Activated T-cell treated with anti-CD3 and anti-CD28 coated beads for 48 hours (primary cell): Measurements from ENCODE around the gene DHX16.

ENCODE experiments used
- DNase-seq: peaks from one replicate; pipeline ENCODE4 v3.0.0-alpha.2; 2020; ENCODE audit warnings: low read depth

The DHX16 gene

GRCh38 chr6:30691208-30691847, 18.5 kb upstream of the DHX16 start:
- no peak for DNase-seq

DNA sequence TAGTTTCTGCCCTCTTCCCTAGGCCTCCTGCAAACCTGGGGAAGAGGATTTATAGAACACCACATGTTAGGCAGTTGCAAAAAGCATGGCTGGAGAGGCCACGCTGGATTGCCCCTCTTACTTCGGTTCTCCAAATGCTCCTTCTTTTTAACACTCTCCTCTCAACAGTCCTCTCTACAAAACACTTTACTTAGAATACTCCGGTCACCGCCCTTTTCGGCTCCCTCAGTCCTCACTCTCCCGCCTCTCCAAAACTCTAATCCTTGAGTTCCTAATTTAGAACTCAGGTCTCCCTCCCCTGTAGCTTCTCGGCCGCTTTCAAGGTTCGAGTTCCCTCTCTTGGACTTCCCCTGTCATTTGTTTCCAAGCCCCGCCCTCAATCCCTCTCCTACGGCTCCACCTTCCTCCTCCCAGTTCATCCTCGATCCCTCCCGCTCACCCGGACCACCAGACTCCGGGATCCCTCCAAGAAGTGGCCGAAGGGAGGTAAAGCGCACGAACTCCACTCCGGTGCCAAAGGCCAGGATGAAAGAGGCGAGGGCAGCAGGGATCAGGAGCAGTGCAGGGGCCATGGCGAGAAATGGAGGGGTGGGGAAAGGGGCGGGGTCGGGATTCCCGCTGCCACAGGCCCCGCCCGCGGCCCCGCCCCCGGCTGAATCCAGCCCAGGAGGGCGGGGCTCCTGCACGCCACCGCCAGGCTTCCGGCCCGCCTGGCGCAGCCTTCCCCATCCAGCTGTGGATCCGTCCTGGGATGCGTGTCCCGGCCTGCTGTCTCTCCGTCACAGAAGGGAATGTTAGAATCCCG, 17.8 kb upstream of the DHX16 start, which contains the start of gene NRM:
NRM (minus strand) TSS at position 582 of the 805 bp plus-strand sequence; CDS start at position 572, 10 bp downstream.
- peak; percentile 80 for DNase-seq

GRCh38 chr6:30689985-30690384, 17.2 kb upstream of the DHX16 start:
- DNase-seq, result no peak

GRCh38 chr6:30689022-30689865, 16.4 kb upstream of the DHX16 start:
- DNase-seq, result no peak

DNA sequence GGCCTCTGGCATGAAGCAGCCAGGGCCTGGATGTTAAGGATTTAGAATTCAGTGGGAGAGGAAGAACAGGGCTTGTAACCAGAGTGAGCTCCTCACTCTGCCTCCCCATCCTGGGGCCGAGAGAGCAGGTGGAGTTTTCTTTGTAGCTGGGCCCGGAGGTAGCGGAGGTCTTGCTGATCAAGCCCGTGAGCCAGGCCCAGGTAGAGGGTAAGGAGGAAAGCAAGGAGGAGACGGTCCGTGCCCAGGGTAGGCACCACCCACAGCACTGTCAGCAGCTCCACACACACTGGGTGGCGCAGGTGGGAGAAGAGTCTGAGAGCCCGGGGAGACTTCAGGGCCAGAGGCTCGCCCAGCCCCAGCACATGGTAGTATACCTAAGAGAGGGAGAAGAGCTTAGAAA, 15.8 kb upstream of the DHX16 start:
- DNase-seq, result no peak

- DNase-seq, result no peak
Measured at GRCh38 chr6:30687659-30688431, 15.0 kb upstream of the DHX16 start.

- DNase-seq, result peak; percentile 83
Measured at GRCh38 chr6:30686908-30687658, 14.3 kb upstream of the DHX16 start.

DNA sequence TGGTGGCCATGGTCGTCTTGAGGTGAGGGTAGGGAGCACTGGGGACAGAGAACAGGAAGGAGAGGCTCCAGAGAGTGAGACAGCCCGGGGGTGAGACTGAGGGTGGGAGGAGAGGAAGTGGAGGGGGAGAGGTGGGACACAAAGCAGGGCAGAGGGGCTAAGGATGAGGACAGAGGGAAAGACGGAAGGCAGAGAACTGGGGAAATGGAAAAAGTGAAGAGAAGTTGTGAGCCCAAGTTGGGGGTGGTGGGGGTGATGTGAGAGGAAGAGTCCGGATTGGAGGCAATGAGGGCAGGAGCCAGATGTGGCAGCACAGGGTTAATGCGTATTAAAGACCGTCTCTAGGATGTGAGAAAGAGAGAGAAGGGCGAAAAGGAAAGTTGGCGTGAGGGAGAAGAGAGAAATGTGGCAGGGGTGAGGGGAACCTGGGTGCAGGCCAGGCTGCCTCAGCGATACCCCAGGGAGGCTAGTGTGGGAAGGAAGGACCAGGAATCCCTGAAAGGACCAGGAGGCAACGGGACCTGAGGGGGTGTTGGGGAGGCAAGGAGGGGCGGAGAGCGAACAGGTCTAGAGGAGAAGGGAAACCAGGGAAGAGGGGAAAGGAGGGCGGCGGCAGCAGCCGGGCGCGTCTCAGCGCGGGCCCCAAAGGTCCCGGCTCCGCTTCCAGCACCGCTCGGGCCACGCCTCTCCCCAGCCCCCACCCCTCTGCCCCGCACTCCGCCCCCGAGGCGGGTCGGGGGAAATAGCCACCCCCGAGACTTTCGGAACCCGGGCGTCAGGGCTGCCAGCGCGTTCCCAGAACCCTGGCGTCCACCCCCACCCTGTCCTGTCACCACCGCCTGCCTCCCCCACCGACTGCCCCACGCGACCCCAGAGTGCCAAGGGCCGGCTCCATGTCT, 13.5 kb upstream of the DHX16 start, which contains the start of gene PPP1R18:
PPP1R18 (minus strand) TSS at position 637 of the 899 bp plus-strand sequence; CDS start at position 10, 627 bp downstream.
- peak; percentile 86 for DNase-seq

DNA sequence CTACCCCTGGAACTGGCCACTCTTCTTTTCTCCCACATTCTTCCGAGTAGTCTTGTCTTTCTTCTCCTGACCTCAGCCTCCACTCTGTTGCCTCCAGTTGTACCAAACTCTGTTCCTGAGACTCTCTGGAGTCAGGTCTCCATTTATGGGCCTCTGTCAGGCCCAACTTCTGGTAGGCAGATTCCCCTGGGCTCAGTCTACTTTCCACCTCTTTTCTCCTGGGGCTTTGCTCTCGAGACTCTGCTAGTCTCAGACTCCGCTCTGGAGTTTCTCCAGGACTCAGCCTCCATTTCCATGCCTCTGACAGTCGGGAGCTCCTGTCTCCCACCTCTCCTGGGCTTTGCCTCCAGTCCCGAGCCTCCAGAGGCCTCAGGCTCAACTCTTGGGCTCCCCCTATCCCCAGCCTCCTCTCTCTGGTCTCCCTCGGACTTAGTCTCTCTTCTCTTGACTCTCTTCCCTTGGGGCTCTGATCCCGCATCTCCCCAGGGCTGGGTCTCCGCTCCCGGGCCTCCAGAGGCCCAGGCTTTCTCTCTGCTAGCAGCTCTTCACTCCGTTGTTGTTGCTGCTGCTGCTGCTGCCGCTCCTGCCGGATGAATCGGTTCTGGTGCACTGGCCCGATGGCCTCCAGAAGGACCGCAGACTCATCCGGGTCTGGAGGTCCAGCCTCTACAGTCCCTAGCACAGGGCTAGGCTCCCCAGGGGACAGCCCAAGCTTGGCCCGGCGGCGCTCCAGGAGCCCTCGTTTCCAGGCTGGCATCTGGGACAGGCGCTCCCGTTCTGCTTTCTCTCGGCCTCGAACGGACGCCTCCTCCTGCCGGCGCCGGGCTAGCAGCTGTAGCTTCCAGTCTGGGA, 12.6 kb upstream of the DHX16 start:
- no peak for DNase-seq

DNA sequence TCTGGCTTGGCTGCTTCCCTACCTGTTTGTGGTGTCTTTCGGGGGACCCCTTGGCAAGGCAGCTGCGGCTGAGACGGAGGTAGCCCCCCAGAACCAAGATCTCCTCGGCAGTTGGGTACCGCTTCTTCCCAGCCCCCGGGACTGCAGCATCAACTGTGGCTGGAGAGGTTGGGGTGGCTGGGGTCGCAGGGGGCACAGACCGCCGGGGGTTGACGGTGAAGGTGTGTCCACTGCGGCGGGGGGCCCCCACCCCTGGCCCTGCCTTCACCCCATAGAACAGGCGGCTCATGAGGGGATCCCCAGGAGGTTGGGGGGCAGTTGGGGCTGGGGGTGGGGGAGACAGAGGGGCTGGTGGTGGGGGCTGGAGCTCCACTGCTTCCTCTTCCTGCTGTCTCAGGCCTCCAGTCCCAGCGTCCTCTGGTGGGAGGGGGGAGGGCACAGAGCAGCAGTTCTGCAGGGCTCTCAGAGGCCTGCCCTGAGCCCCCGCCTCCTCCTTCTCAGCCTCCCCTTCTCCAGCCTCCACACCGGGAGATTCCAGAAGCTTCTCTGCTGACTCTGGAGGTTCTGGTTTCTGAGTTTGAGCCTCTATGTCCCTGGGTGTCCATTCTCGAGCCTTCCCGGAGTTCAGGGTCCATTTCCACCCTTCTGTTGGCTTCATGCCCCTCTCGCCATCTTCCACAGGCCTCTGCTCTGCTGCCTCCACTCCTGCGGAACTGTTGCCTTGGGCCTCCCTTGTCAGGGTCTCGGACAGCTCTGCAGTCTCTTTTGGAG, 11.8 kb upstream of the DHX16 start:
- peak; percentile 49 for DNase-seq

DNA sequence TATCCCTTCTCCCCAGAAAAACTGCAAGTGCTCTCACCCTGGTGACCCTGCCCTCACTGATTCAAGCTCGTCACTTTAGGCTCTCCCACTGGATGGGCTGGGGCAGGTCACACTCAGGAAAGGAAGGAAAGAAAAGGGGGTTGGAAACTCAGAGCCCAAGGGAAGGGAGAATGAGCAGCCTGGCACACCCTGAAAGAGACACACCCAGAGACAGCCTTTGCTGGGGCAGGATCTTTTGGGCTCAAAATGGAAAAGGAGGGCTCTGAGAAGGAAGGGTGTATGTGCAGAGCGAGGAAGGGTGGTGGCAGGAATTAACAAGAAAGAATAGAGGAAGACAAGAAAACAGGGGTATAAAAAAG, 11.2 kb upstream of the DHX16 start:
- DNase-seq, result no peak

- no peak for DNase-seq
Measured at GRCh38 chr6:30683183-30683979, 10.6 kb upstream of the DHX16 start.

GRCh38 chr6:30682143-30683117, 9.6 kb upstream of the DHX16 start:
- peak; percentile 81 for DNase-seq

DNA sequence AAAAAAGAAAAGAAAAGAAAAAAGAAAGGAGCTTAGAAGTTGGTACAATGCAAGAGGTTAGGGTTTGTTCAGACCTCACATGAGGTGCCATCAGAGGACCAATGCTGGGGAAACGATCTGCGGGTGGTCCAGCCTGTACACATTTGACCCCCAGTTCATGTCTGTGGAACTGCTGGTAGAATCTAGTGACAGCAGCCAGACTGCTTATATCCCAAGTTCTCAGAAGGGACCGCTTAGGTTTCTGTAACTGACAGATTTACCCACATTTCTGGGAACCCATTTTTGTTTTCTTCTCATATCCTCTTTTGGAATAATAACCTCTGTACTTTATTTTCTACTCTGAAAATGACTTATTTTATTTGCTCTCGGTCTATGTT, 8.9 kb upstream of the DHX16 start:
- no peak for DNase-seq

DNA sequence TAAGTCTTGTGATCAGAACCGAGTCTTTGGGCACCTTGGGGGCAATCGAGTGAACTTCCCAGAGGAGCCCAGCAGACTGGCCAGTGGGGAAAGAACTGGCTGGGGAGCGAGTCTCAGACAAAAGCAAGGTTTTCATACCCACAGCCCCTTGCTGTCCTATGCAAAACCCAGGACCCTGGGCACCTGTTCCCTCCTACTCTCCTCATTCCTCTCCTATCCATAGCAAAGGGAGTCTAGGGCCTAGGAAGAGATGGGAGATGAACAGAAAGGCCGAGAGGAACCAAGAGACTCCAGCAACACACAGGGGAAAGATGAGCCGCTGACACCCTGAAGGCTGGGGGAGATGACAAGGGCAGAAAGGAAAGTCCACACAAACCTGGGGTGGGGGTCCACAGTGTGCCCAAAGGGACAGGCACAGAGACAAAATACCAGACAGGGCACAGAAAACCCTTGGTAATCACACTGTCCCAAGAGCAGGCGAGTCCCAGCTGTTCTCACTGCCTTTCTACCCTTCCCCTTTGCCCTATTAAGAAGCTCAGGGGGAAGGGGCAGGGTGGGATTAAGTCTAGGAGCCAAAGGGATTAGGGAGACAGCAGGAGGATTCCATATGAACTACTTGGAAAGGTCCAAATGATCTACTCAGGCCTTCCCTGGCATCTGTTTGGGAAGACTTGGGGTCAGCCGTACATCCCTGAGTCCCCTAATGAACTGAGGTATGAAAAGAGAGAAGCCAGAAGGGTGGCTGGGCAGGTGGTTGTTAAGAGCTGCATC, 7.1 kb upstream of the DHX16 start:
- no peak for DNase-seq
